Measurements from ENCODE around the gene MARCHF2. TPM values are rescaled to one million over a fixed set of nuclear protein-coding genes. Genes with fewer than 3 reads are reported as not detected.
A peak's percentile ranks its signal among the peaks of the same experiment; 100 is the strongest.

The MARCHF2 gene
- total and polyA plus RNA-seq, 9 of the 15 experiments (the other 6 are each of a cell fraction or from before 2014, with no cell fraction given): 0.39 to 6.4 (median 2.2) TPM

DNA sequence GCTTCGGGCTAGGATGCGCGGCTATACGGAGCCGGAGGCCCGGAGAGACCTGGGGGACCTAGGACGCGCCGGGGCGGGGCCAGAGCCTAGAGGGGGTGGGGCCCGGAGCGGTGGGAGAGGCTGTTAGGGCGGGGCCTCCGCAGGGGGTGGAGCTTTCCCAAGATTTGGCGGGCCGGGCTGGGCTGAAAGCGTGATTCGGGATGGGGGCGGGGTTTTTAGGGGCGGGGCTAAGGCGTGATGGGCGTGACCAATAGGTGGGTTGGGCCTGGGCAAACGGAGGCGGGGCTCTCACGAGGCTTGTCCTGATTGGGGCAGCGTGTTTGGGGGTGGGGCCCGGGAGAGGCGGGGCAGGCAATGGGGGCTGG, 22.5 kb upstream of the MARCHF2 start:
- in situ Hi-C loops (cut with MboI): no loop called here
- peak overlapping the region; percentile 67 for H3K4me3 ChIP-seq
- H3K27ac ChIP-seq (ENCODE audit: extremely low read depth, low read depth, low read length): peak overlapping the region; percentile 94
- peaks cover 17 to 39% of the 10 kb centered on the region in 2 experiments; a peak in 4 of 5 replicates for H3K4me1 ChIP-seq (replicated peaks in 1 of 2; ENCODE audit: control insufficient read depth in 2 of 2, insufficient read depth in 2 of 2, low read length in 2 of 2)
- intact Hi-C loops (cut with micrococcal nuclease): no loop called here
- H3K79me2 ChIP-seq (ENCODE audit: control insufficient read depth, insufficient read depth, low read length): peaks cover 39% of the 10 kb centered on the region
- peaks cover 4% of the 10 kb centered on the region for H3K9me3 ChIP-seq (replicated peaks; ENCODE audit: control insufficient read depth, insufficient read depth, low read depth, low read length)
- DNase-seq (ENCODE audit: extremely low read depth in 1 of 4, low spot score in 3 of 4) (peak; percentile 94 to 96 (median 95)), ATAC-seq (peak; percentile 86), FAIRE-seq (peak; percentile 88)
- H3K36me3 ChIP-seq (ENCODE audit: control insufficient read depth, insufficient read depth, low read length): 0 out of 3 replicates have a peak, but pooled peaks cover 6% of the 10 kb centered on the region
- 0% methylated on average over 16 of the region's 28 CpGs for WGBS (ENCODE audit: insufficient coverage, low coverage, missing lambda C conversion rate)
- ChIA-PET POLR2A (interaction anchor here (0.5 to 2.2 kb wide), 19 partner anchors 10 to 398 kb away, joined by 3 to 18 read pairs (median 4); partner anchors contain the start of genes HNRNPM, MARCHF2, NDUFA7 and RPS28), CTCF (ENCODE audit: low intra/inter-chr PET ratio) (interaction anchor here (0.5 kb wide), 1 partner anchor 190 kb away, joined by 3 read pairs; no protein-coding TSS in a partner anchor)
- peaks cover 21% of the 10 kb centered on the region for H4K20me1 ChIP-seq (replicated peaks; ENCODE audit: control insufficient read depth, insufficient read depth, low read length)
- peak overlapping the region; percentile 20; the same call in 1 of the 2 replicates for H2AFZ ChIP-seq (ENCODE audit: low read depth, low read length)
- no peaks in the 10 kb centered on the region for H3K9me1 ChIP-seq (ENCODE audit: control insufficient read depth, insufficient read depth, low read length)
- peak overlapping the region; percentile 70 for H3K4me2 ChIP-seq (ENCODE audit: insufficient read depth, low read length)
- H3K27me3 ChIP-seq (ENCODE audit: control insufficient read depth in 2 of 2, insufficient read depth in 2 of 2, low read length in 2 of 2): no peaks in the 10 kb centered on the region
- no TSS peak for BruUV-seq (replicated peaks)
- H3K9ac ChIP-seq (ENCODE audit: insufficient read depth in 1 of 2, low read depth in 2 of 2, low read length in 2 of 2): peak overlapping the region; percentile 98 to 99
- TF ChIP-seq MCM2 (IDR thresholded peaks at IDR 0.05; ENCODE audit: low read depth) (no peak), ZNF740 (CRISPR knock-in tag; IDR thresholded peaks at IDR 0.05) (0 out of 2 replicates have a peak, but pooled peaks have one; percentile 3), ZNF740 (tag; IDR thresholded peaks at IDR 0.05) (no peak), TEAD4 (IDR thresholded peaks at IDR 0.05; ENCODE audit: low read length) (no peak), TEAD4 (CRISPR knock-in tag; IDR thresholded peaks at IDR 0.05; ENCODE audit: borderline replicate concordance) (no peak), E2F6 (IDR thresholded peaks at IDR 0.05; ENCODE audit: borderline replicate concordance in 1 of 2, extremely low read depth in 1 of 2, insufficient read depth in 1 of 2, insufficient read length in 1 of 2, low read depth in 1 of 2, low read length in 1 of 2, poor library complexity in 1 of 2, severe bottlenecking in 1 of 2) (peak in 1 of 2 experiments; percentile 18), POLR2AphosphoS5 (IDR thresholded peaks at IDR 0.05; ENCODE audit: control insufficient read depth, insufficient read depth, low read depth, low read length) (peak; percentile 78), POLR2B (IDR thresholded peaks at IDR 0.05; ENCODE audit: low read depth, partially characterized antibody) (peak; percentile 23), TCFL5 (CRISPR knock-in tag; conservative IDR thresholded peaks at IDR 0.05) (no peak), ZBTB17 (CRISPR knock-in tag; IDR thresholded peaks at IDR 0.05) (no peak), RBFOX2 (IDR thresholded peaks at IDR 0.05; ENCODE audit: low read depth, low read length) (peak; percentile 57; the same call in 1 of the 2 replicates), ZSCAN29 (IDR thresholded peaks at IDR 0.05) (no peak), CHD2 (IDR thresholded peaks at IDR 0.05; ENCODE audit: low read depth, low read length) (peak; percentile 8; the same call in 1 of the 2 replicates), ZNF274 (IDR thresholded peaks at IDR 0.05; ENCODE audit: borderline replicate concordance, low read depth, low read length) (no peak)
- TF ChIP-seq, protein P1, sequence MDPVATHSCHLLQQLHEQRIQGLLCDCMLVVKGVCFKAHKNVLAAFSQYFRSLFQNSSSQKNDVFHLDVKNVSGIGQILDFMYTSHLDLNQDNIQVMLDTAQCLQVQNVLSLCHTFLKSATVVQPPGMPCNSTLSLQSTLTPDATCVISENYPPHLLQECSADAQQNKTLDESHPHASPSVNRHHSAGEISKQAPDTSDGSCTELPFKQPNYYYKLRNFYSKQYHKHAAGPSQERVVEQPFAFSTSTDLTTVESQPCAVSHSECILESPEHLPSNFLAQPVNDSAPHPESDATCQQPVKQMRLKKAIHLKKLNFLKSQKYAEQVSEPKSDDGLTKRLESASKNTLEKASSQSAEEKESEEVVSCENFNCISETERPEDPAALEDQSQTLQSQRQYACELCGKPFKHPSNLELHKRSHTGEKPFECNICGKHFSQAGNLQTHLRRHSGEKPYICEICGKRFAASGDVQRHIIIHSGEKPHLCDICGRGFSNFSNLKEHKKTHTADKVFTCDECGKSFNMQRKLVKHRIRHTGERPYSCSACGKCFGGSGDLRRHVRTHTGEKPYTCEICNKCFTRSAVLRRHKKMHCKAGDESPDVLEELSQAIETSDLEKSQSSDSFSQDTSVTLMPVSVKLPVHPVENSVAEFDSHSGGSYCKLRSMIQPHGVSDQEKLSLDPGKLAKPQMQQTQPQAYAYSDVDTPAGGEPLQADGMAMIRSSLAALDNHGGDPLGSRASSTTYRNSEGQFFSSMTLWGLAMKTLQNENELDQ (CRISPR knock-in tag; IDR thresholded peaks at IDR 0.05; ENCODE audit: borderline replicate concordance): no peak
- TF ChIP-seq, protein P2, sequence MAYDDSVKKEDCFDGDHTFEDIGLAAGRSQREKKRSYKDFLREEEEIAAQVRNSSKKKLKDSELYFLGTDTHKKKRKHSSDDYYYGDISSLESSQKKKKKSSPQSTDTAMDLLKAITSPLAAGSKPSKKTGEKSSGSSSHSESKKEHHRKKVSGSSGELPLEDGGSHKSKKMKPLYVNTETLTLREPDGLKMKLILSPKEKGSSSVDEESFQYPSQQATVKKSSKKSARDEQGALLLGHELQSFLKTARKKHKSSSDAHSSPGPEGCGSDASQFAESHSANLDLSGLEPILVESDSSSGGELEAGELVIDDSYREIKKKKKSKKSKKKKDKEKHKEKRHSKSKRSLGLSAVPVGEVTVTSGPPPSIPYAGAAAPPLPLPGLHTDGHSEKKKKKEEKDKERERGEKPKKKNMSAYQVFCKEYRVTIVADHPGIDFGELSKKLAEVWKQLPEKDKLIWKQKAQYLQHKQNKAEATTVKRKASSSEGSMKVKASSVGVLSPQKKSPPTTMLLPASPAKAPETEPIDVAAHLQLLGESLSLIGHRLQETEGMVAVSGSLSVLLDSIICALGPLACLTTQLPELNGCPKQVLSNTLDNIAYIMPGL (CRISPR knock-in tag; IDR thresholded peaks at IDR 0.05): peak; percentile 6; the same call in 1 of the 2 replicates
